Fibroblast of lung (primary cell): Measurements from ENCODE around the gene LZTS3. TPM values are rescaled to one million over a fixed set of nuclear protein-coding genes. Genes with fewer than 3 reads are reported as not detected.

ENCODE experiments used
- DNase-seq, 2 donors: peaks; one replicate each; pipeline versions ENCODE4 v3.0.0 to v3.0.0-alpha.2; 2010; ENCODE audit warnings: low read depth in 2 of 2
- H2AFZ ChIP-seq: 2 replicates; pipeline ENCODE4 v1.5.1; 2012; ENCODE audit warnings: low read length, control low read depth, inconsistent platforms
- H3K27ac ChIP-seq: 2 replicates; pipeline ENCODE4 v1.5.1; 2011; ENCODE audit warnings: low read length, control low read depth; ENCODE audit not compliant: insufficient read depth
- H3K27me3 ChIP-seq: 2 replicates; pipeline ENCODE4 v1.5.1; 2011; ENCODE audit warnings: mild to moderate bottlenecking, low read length; ENCODE audit not compliant: control insufficient read depth, insufficient read depth
- H3K36me3 ChIP-seq: 2 replicates; pipeline ENCODE4 v1.5.1; 2011; ENCODE audit warnings: low read length; ENCODE audit not compliant: control insufficient read depth, insufficient read depth
- H3K4me1 ChIP-seq: 2 replicates; pipeline ENCODE4 v1.5.1; 2011; ENCODE audit warnings: low read length; ENCODE audit not compliant: control insufficient read depth, insufficient read depth; ENCODE audit errors: extremely low read depth
- H3K4me2 ChIP-seq: 2 replicates; pipeline ENCODE4 v1.5.1; 2011; ENCODE audit warnings: low read length, control low read depth; ENCODE audit not compliant: insufficient read depth; ENCODE audit errors: extremely low read depth
- H3K4me3 ChIP-seq, 4 experiments: fragments of 200-600 bp in 1 of 4; sonication (generic) in 1 of 4; replicated peaks in 1 of 4; 2 replicates each; pipeline ENCODE4 v1.5.1; 2011 to 2016; ENCODE audit warnings: low read length in 4 of 4, low read depth in 3 of 4, mild to moderate bottlenecking in 3 of 4, control low read depth in 2 of 4, inconsistent platforms in 1 of 4, mixed read lengths in 1 of 4; ENCODE audit not compliant: insufficient read depth in 1 of 4; ENCODE audit errors: control extremely low read depth in 1 of 4
- H3K79me2 ChIP-seq: 2 replicates; pipeline ENCODE4 v1.5.1; 2012; ENCODE audit warnings: mild to moderate bottlenecking, low read length, inconsistent platforms; ENCODE audit not compliant: control insufficient read depth, insufficient read depth
- H3K9ac ChIP-seq: 2 replicates; pipeline ENCODE4 v1.5.1; 2011; ENCODE audit warnings: mild to moderate bottlenecking, low read length, control low read depth; ENCODE audit not compliant: insufficient read depth
- H3K9me3 ChIP-seq: 2 replicates; pipeline ENCODE4 v1.5.1; 2012; ENCODE audit warnings: low read depth, low read length; ENCODE audit not compliant: control insufficient read depth, insufficient read depth
- H4K20me1 ChIP-seq: 2 replicates; pipeline ENCODE4 v1.5.1; 2011; ENCODE audit warnings: low read length; ENCODE audit not compliant: control insufficient read depth, insufficient read depth; ENCODE audit errors: extremely low read depth
- EZH2 ChIP-seq: IDR thresholded peaks from 2 replicates; pipeline ENCODE4 v1.5.1; 2012; ENCODE audit warnings: low read length, control low read depth, mild to moderate bottlenecking; ENCODE audit errors: missing control alignments
- polyA plus RNA-seq, 2 donors: library from polyadenylated mRNA; depleted of rRNA in 1 of 2; stranded (reverse) in 1 of 2; unstranded in 1 of 2; fragments of >200 nt; gene quantifications; 2 replicates each; pipeline ENCODE4 v1.2.1, GENCODE V29; 2011 to 2012; ENCODE audit warnings: missing spikeins in 1 of 2
- total RNA-seq: library from RNA; depleted of rRNA; stranded (reverse); fragments of >200 nt; gene quantifications from 2 replicates; pipeline ENCODE4 v1.2.1, GENCODE V29; 2014
- TF ChIP-seq, protein P1 (sequence below), 2 donors: IDR thresholded peaks in 1 of 2; conservative IDR thresholded peaks in 1 of 2; 1 replicate in 1 of 2; 2 replicates in 1 of 2; pipeline ENCODE4 v1.5.1; 2011 to 2012; ENCODE audit warnings: low read length in 2 of 2, control low read depth in 1 of 2, inconsistent platforms in 1 of 2, low read depth in 1 of 2, mild to moderate bottlenecking in 1 of 2

LZTS3 gene
- total and polyA plus RNA-seq, 2 donors (not counting 1 experiment from before 2014, with no cell fraction given) = 2.6 to 6.1 TPM

DNA sequence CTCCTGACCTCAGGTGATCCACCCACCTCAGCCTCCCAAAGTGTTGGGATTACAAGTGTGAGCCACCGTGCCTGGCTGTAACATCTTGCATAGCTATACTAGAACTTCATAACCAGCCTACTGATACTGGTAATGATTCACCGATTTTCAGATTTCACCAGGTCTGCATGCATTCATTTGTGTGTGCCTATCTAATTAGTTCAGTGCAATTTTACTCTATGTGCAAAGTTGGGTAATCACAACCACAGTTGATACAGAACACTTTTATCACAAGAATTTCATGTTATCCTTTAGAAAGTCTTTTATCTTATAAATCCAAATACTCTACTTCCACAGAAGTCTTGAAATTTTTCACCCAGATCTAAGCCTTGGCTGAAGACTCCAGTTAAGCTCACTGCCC lies 35.9 kb downstream of the LZTS3 start:
- no peak for TF ChIP-seq EZH2
- TF ChIP-seq, protein P1, sequence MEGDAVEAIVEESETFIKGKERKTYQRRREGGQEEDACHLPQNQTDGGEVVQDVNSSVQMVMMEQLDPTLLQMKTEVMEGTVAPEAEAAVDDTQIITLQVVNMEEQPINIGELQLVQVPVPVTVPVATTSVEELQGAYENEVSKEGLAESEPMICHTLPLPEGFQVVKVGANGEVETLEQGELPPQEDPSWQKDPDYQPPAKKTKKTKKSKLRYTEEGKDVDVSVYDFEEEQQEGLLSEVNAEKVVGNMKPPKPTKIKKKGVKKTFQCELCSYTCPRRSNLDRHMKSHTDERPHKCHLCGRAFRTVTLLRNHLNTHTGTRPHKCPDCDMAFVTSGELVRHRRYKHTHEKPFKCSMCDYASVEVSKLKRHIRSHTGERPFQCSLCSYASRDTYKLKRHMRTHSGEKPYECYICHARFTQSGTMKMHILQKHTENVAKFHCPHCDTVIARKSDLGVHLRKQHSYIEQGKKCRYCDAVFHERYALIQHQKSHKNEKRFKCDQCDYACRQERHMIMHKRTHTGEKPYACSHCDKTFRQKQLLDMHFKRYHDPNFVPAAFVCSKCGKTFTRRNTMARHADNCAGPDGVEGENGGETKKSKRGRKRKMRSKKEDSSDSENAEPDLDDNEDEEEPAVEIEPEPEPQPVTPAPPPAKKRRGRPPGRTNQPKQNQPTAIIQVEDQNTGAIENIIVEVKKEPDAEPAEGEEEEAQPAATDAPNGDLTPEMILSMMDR (conservative IDR thresholded peaks at IDR 0.05 in 1 of 2, IDR thresholded peaks at IDR 0.05 in 1 of 2; ENCODE audit: low read depth in 1 of 2, low read length in 2 of 2) = no peak
- H3K79me2 ChIP-seq = peaks cover 3% of the 10 kb centered on the region
- H3K9me3 ChIP-seq = no peaks in the 10 kb centered on the region
- no peak overlapping the region for H3K4me2 ChIP-seq
- peaks cover 2% of the 10 kb centered on the region for H3K4me1 ChIP-seq
- no peaks in the 10 kb centered on the region for H3K27me3 ChIP-seq
- H3K36me3 ChIP-seq = no peaks in the 10 kb centered on the region
- no peaks in the 10 kb centered on the region for H4K20me1 ChIP-seq
- peak in 1 of 2 donors; percentile 25 for DNase-seq
- no peak overlapping the region for H2AFZ ChIP-seq
- H3K27ac ChIP-seq = no peak overlapping the region
- H3K4me3 ChIP-seq = no peak overlapping the region
- no peak overlapping the region for H3K9ac ChIP-seq

DNA sequence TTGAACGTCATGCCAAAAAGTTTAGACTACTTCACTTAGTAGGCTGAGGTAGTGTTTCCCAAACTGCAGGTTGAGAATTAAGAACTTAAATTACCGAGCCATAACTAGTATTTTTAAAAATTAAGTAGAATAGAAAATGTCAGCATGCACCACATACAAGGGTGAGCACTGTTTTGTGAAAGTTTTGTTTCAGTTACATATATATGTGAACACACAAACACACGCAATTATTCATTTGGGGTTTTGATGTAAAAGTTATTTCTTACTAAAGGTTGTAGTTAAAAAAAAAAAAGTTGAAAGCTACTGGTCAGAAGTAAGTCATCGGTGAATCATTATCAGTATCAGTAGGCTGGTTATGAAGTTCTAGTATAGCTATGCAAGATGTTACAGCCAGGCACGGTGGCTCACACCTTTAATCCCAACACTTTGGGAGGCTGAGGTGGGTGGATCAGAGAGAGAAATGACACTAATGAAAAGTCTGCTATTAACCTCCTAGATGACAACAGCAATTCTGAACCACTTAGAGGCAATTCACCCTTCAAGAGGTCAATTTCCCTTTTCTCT lies 37.8 kb downstream of the LZTS3 start:
- no peak for TF ChIP-seq EZH2
- TF ChIP-seq, protein P1 (conservative IDR thresholded peaks at IDR 0.05 in 1 of 2, IDR thresholded peaks at IDR 0.05 in 1 of 2; ENCODE audit: low read depth in 1 of 2, low read length in 2 of 2) = no peak

GRCh38 chr20:3134151-3134550 lies 39.2 kb downstream of the LZTS3 start:
- Histone ChIP-seq H2AFZ (no peak overlapping the region), H3K79me2 (peaks cover 3% of the 10 kb centered on the region), H3K27ac (no peak overlapping the region), H4K20me1 (no peaks in the 10 kb centered on the region), H3K4me1 (peaks cover 2% of the 10 kb centered on the region), H3K9ac (no peak overlapping the region), H3K36me3 (no peaks in the 10 kb centered on the region), H3K4me2 (no peak overlapping the region), H3K27me3 (no peaks in the 10 kb centered on the region), H3K9me3 (no peaks in the 10 kb centered on the region), H3K4me3 (no peak overlapping the region)
- TF ChIP-seq, protein P1 (conservative IDR thresholded peaks at IDR 0.05 in 1 of 2, IDR thresholded peaks at IDR 0.05 in 1 of 2; ENCODE audit: low read depth in 1 of 2, low read length in 2 of 2) = no peak
- TF ChIP-seq EZH2 = no peak
- DNase-seq = peak in 1 of 2 donors; percentile 9

More for the DNA sequence above, 37.8 kb downstream of the LZTS3 start:
- Histone ChIP-seq H3K36me3 (no peaks in the 10 kb centered on the region), H3K4me3 (no peak overlapping the region), H4K20me1 (no peaks in the 10 kb centered on the region), H2AFZ (no peak overlapping the region), H3K27ac (no peak overlapping the region), H3K4me2 (no peak overlapping the region), H3K9ac (no peak overlapping the region), H3K9me3 (no peaks in the 10 kb centered on the region), H3K4me1 (peaks cover 2% of the 10 kb centered on the region), H3K27me3 (no peaks in the 10 kb centered on the region), H3K79me2 (peaks cover 3% of the 10 kb centered on the region)
- peak in 1 of 2 donors; percentile 31 for DNase-seq
